ENCODE measurements around the gene PAM16.
A peak's percentile ranks its signal among the peaks of the same experiment; 100 is the strongest.

PAM16 gene

DNA sequence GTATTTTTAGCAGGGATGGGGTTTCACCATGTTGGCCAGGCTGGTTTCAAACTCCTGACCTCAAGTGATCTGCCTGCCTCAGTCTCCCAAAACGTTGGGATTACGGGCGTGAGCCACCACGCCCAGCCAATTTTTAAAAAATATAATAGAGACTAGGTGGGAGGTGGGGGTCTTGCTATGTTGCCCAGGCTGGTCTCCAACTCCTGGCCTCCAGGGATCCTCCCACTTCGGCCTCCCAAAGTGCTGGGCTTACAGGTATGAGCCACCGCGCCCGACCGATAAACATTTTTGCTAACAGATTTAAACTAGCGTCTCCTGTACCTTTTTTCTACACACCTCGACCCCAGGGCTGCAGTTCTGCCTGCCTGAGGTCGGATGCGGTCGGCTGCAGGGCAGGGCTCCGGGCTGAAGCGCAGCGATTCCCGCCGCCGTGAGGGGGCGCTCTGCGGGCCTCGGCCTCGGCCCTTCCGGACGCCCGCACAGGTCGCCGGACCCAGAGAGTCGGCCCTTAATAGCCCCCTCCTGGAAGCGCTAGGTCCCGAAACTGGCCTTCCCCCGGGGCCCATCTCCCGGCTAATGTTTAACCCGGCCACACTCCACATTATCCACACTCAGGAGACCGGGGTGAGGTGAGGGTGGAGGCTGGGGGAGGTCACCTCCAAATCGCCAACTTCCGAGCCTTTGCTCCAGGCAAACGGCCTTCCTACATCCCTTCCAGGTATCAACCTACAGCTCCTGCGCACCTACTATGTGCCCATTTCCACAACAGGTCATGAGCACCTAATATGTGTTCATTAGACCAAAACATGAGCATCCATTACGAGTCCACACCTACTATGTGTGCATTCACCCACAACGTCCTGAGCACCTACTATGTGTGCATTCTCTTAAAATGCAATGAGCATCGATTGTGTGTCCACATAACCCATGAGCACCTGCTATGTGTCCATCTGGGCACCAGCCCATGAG is 37.3 kb downstream of the PAM16 start:
- H3K9me3 Mint-ChIP-seq: no peaks in the 10 kb centered on the region
- H3K27ac Mint-ChIP-seq: peak overlapping the region; percentile 17
- ATAC-seq (replicated peaks) (peak; percentile 41 to 47), DNase-seq (no peak)
- H3K36me3 Mint-ChIP-seq: no peaks in the 10 kb centered on the region
- H3K27me3 Mint-ChIP-seq: peaks cover 16 to 33% of the 10 kb centered on the region in 2 donors
- H3K4me3 Mint-ChIP-seq: peak overlapping the region; percentile 14 to 27
- H3K4me1 Mint-ChIP-seq: peaks cover 14 to 33% of the 10 kb centered on the region in 2 donors

DNA sequence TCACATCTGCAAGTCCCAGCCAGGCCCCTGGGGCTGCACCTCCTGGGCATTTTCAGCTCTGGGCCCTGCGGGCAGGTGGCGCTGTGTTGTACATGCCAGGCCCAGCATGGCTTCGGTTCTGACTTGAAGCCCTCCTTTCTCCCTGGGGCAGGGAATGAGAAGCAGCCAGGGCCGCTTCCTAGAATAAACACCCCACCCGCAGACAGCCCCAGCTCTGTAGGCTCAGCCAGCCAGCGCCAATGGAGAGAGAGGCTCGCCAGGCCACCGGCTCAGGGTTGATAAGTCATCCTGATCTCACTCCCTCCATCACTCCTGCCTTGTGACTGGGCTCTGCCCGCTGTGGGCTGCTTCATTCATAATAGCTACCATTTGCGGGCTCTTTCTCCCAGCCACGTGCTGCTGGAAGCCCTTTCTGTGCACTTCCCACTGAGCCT is 41.3 kb downstream of the PAM16 start:
- ATAC-seq (replicated peaks): peak; percentile 40
- Mint-ChIP-seq H3K27ac (no peak overlapping the region), H3K9me3 (peaks cover 3 to 4% of the 10 kb centered on the region in 2 donors), H3K4me1 (peaks cover 25 to 42% of the 10 kb centered on the region in 2 donors), H3K36me3 (peaks cover 7 to 17% of the 10 kb centered on the region in 2 donors), H3K4me3 (no peak overlapping the region), H3K27me3 (peaks cover 13 to 14% of the 10 kb centered on the region in 2 donors)
- peak; percentile 63 for DNase-seq

- Mint-ChIP-seq H3K4me3 (peak overlapping the region in 1 of 2 donors; percentile 52), H3K4me1 (peaks cover 23 to 36% of the 10 kb centered on the region in 2 donors), H3K27me3 (peaks cover 8% of the 10 kb centered on the region in 2 donors), H3K36me3 (peaks cover 7 to 18% of the 10 kb centered on the region in 2 donors), H3K9me3 (peaks cover 3 to 4% of the 10 kb centered on the region in 2 donors), H3K27ac (no peak overlapping the region)
- peak; percentile 0 to 9 for ATAC-seq (replicated peaks)
- DNase-seq: no peak
Observed at GRCh38 chr16:4309102-4309832, 41.9 kb downstream of the PAM16 start.

DNA sequence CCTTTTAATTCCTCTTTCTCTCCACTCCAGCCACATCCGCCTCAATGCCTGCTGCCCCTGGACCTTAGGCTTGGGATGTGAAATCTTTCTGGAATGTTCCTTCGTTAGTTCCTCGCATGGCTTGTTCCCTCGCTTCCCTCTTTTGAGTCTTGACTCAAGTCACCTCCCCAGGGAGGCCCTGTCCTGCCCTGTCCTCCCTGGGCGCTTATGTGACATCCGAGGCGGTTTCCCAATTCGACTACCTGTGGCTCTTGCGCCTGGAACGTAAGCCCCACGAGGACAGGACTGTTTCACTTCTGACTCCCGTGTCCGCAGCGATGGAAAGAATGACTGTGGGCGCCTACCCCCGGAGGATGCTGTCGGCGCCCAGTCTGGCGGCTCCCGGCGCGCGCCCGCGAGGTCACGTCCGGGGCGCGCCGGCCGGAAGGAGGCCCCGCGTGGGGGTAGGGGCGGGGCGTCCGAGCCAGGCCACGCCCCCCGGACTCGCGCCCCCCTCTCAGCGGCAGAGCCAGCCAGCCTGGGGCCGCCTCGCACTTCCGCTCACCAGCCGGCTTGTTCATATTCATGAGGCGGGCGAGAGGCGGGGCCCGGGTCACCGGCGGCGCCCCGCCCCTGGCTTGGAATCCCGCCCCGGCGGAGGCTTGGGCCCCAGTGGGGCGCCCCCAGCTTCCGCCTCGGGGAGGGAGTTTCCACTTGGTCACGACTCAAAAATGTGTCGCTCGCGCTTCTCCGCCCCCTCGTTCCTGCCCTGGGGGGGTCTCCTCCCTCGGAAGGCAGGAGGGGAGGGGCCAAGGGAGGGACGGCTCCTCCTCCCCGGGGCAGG is 43.7 kb downstream of the PAM16 start:
- Mint-ChIP-seq H3K9me3 (peaks cover 3 to 4% of the 10 kb centered on the region in 2 donors), H3K27me3 (no peaks in the 10 kb centered on the region), H3K4me3 (peak overlapping the region; percentile 80 to 95), H3K4me1 (peaks cover 25 to 28% of the 10 kb centered on the region in 2 donors), H3K27ac (peak overlapping the region; percentile 99), H3K36me3 (peaks cover 12 to 24% of the 10 kb centered on the region in 2 donors)
- peak; percentile 90 to 95 for ATAC-seq (replicated peaks)
- DNase-seq: peak; percentile 96

DNA sequence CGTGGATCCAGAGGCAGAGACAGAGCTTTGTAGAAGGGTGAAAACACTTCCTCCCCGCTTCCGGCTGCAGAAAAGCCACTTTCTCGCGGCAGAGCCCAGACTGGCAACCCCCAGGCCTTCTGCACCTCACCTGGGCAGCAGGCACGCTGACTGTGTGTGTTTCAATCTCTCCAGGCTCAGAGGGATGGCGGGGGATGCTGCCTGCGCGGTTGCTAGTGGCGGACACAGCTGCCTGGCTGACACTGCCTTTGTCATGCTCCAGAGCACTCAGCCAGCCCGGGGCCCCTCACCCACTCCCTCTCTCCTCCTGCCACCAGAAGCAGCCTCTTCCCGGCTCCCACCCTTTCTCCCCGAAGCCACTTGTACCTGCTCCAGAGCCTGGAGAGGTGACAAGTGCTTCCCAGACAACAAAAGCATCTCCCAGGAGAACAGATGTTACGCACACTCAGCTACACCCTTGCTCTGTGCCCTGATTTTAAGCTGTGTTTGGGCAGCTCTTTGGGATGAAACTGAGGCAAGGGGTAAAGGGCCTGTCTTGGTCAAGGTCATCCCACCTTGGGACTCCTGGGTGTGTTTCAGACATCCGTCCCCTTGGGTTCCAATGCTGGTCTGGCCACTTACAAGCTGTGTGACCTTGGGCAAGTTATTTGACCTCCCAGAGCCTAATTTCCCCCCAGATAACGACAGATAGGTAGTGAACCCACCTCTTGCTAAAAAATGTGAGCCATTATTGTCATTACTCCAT is 44.5 kb downstream of the PAM16 start:
- peak overlapping the region; percentile 80 to 95 for H3K4me3 Mint-ChIP-seq
- no peaks in the 10 kb centered on the region for H3K27me3 Mint-ChIP-seq
- peaks cover 12 to 28% of the 10 kb centered on the region in 2 donors for H3K36me3 Mint-ChIP-seq
- H3K9me3 Mint-ChIP-seq: peaks cover 3 to 4% of the 10 kb centered on the region in 2 donors
- DNase-seq (no peak), ATAC-seq (replicated peaks) (no peak)
- H3K27ac Mint-ChIP-seq: peak overlapping the region; percentile 99
- peaks cover 25 to 28% of the 10 kb centered on the region in 2 donors for H3K4me1 Mint-ChIP-seq

DNA sequence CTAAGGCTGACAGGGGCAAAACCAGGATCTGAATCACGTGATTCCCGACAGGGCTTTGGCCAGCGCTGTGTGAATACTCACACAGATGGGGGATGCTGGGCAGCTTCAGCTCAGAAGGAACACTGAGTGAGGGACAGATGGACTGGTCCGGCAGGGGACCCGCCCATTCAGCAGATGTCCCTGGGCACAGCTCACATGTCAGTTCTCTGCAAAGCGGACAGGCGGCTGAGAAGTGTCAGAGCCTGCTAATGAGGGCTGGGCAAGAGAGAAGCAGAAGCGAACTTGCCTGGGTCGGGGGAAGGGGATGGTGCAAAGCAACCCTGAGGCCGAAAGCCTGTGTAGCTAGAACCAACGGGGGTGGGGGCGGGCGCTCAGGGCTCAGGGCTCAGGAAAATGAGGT is 47.1 kb downstream of the PAM16 start:
- ATAC-seq (replicated peaks) (no peak), DNase-seq (no peak)
- Mint-ChIP-seq H3K36me3 (peaks cover 12 to 37% of the 10 kb centered on the region in 2 donors), H3K27me3 (no peaks in the 10 kb centered on the region), H3K4me3 (no peak overlapping the region), H3K9me3 (peaks cover 3 to 4% of the 10 kb centered on the region in 2 donors), H3K4me1 (peaks cover 17 to 21% of the 10 kb centered on the region in 2 donors), H3K27ac (peak overlapping the region; percentile 76)

DNA sequence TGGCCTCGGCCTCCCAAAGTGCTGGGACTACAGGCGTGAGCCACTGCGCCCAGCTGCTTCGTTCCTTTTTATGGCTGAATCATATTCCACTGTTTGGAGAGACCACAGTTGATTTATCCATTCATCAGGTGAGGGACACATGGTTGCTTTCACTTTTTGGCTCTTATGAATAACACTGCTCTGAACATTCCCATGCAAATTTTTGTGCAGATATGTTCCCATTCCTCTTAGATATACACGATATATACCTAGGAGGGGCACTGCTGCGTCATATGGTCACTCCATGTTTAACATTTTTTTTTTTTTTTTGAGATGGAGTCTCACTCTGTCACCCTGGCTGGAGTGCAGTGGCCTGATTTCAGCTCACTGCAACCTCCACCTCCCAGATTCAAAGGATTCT is 49.2 kb downstream of the PAM16 start:
- Mint-ChIP-seq H3K27ac (no peak overlapping the region), H3K36me3 (peaks cover 8 to 33% of the 10 kb centered on the region in 2 donors), H3K4me3 (no peak overlapping the region), H3K27me3 (no peaks in the 10 kb centered on the region), H3K9me3 (peaks cover 0 to under 1% of the 10 kb centered on the region in 2 donors), H3K4me1 (peaks cover 11 to 18% of the 10 kb centered on the region in 2 donors)
- no peak for ATAC-seq (replicated peaks)
- no peak for DNase-seq

DNA sequence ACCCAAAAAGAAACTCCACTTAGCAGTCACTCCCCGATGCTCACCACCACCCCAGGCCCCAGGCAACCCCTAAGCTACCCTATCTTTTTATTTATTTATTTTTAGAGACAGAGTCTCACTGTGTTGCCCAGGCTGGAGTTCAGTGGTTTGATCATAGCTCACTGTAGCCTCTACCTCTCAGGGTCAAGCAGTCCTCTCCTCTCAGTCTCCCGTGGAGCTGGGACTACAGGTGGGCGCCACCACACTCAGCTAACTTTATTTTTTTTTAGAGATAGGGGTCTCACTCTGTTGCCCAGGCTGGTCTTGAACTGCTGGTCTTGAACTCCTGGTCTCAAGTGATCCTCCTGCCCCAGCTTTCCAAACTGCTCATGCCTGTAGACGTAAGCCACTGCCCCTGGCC is 49.9 kb downstream of the PAM16 start:
- Mint-ChIP-seq H3K9me3 (no peaks in the 10 kb centered on the region), H3K27me3 (no peaks in the 10 kb centered on the region), H3K27ac (peak overlapping the region; percentile 39), H3K36me3 (peaks cover 7 to 31% of the 10 kb centered on the region in 2 donors), H3K4me1 (peaks cover 4 to 15% of the 10 kb centered on the region in 2 donors), H3K4me3 (no peak overlapping the region)
- no peak for ATAC-seq (replicated peaks)
- DNase-seq: no peak

DNA sequence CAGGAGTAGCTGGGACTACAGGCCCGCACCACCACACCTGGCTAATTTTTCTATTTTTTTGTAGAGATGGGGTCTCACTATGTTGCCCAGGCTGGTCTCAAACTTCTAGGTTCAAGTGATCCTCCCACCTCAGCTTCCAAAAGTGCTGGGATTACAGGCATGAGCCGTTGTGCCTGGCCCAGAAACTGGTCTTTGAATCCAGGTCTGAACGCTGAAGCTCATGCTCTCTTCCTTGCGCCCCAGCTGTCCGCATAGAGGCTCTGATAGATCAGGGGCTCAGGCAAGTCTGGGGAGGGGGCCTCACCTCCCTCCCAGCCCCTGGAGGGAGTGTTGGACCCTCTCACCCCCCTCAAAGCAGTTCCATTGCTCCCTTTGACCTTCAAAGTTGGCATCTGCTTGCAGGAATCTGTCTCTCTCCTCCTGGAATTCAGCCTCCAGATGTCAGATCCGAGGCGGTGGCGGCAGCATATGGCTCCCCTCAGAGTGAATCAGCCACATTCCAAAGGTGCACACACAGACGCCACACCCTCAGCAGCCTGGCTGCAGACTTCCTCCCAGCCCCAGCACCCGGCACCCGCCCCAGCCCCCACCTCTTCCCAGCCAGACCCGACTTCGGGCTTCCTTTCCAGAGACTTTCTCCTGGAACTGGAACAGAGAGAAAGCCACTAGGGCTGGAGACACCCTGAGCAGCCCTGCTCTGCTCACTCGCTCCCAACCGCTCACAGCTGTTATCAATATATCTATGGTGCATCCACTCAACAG is 52.2 kb downstream of the PAM16 start:
- no peak overlapping the region for H3K27ac Mint-ChIP-seq

GRCh38 chr16:4297480-4297879 is 53.6 kb downstream of the PAM16 start:
- no peak for ATAC-seq (replicated peaks)
- Mint-ChIP-seq H3K4me3 (no peak overlapping the region), H3K36me3 (peaks cover 0 to 13% of the 10 kb centered on the region in 2 donors), H3K27me3 (peaks cover 0 to 14% of the 10 kb centered on the region in 2 donors), H3K4me1 (peaks cover 0 to 6% of the 10 kb centered on the region in 2 donors), H3K27ac (no peak overlapping the region), H3K9me3 (no peaks in the 10 kb centered on the region)
- DNase-seq: no peak

More for the DNA sequence above, 52.2 kb downstream of the PAM16 start:
- Mint-ChIP-seq H3K9me3 (no peaks in the 10 kb centered on the region), H3K27me3 (peaks cover 0 to 3% of the 10 kb centered on the region in 2 donors), H3K4me1 (peaks cover 0 to 5% of the 10 kb centered on the region in 2 donors), H3K4me3 (no peak overlapping the region), H3K36me3 (peaks cover 3 to 15% of the 10 kb centered on the region in 2 donors)
- ATAC-seq (replicated peaks): no peak
- DNase-seq: no peak

DNA sequence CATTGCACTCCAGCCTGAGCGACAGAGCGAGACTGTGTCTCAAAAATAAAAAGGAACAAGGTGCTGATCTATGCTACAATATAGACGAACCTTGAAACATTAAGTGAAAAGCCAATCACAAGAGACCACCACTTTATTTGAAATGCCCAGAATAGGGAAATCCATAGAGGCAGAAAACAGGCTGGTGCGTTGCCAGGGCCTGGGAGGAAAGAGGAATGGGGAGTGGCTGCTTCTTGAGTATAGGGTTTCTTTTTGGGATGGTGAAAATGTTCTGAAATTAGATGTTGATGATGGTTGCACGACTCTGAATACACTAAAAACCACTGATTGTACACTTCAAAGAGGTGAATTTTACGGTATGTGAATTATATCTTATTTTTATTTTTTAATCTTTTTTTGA is 55.5 kb downstream of the PAM16 start:
- no peak overlapping the region for H3K4me3 Mint-ChIP-seq
- peaks cover 0 to 6% of the 10 kb centered on the region in 2 donors for H3K36me3 Mint-ChIP-seq
- peaks cover 2 to 33% of the 10 kb centered on the region in 2 donors for H3K27me3 Mint-ChIP-seq
- peaks cover 0 to 6% of the 10 kb centered on the region in 2 donors for H3K4me1 Mint-ChIP-seq
- no peak for ATAC-seq (replicated peaks)
- no peak for DNase-seq
- no peak overlapping the region for H3K27ac Mint-ChIP-seq
- no peaks in the 10 kb centered on the region for H3K9me3 Mint-ChIP-seq

- DNase-seq: no peak
- Mint-ChIP-seq H3K4me3 (no peak overlapping the region), H3K9me3 (no peaks in the 10 kb centered on the region), H3K27ac (no peak overlapping the region), H3K27me3 (peaks cover 5 to 37% of the 10 kb centered on the region in 2 donors), H3K4me1 (peaks cover 0 to 9% of the 10 kb centered on the region in 2 donors), H3K36me3 (no peaks in the 10 kb centered on the region)
- no peak for ATAC-seq (replicated peaks)
Observed at GRCh38 chr16:4293822-4294457, 57.2 kb downstream of the PAM16 start.

Measured in stimulated activated naive B cell treated with anti-CD40 and anti-IgM and Interleukin-4, amounts not matched to agents 10 μg/mL and 1 μg/mL and 100 μg/mL, for 72 hours (primary cell).